LNCAP (cell line): Measurements from ENCODE around the gene PPP1R11.

Source experiments
- CTCF ChIP-seq: fragments of 450-650 bp; IDR thresholded peaks from 2 replicates; pipeline ENCODE4 v1.5.1; 2017; ENCODE audit warnings: mild to moderate bottlenecking

The PPP1R11 gene

DNA sequence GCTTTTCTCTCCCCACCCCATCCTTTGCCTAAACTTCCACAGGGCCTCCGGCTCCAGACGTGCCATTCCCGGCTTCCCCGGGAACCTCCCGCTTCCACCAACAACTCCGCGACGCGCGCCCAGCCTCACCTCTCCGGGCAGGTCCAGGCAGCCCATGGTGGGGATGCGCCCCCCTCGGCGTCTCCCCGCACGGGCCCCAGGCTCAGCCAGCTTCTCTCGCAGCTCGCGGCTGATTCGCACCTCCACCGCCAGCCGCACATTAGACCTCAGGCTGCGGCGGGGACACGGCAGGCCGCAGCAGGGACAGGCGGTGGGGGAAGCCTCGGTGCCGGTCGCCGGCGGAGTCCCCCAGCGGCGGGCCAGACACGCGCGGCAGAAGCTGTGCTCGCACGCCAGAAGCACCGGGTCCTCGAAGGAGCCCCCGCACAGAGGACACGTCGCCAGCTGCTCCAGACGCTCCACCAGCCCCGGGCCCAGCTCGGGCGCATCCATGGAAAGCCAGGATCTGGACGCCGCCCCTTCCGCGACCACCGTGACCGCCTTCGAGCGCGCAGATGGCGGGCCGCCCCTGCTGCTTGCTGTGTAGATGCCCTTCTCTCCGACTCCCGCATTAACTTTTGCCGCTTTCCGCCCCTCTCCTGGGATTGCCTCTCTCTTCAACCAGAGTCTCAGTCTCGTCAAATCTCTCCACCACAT lies 8.2 kb downstream of the PPP1R11 start, which contains the start of gene RNF39:
RNF39 (minus strand) TSS at position 676 of the 696 bp plus-strand sequence; CDS start at position 492, 184 bp downstream.
- no peak for TF ChIP-seq CTCF

DNA sequence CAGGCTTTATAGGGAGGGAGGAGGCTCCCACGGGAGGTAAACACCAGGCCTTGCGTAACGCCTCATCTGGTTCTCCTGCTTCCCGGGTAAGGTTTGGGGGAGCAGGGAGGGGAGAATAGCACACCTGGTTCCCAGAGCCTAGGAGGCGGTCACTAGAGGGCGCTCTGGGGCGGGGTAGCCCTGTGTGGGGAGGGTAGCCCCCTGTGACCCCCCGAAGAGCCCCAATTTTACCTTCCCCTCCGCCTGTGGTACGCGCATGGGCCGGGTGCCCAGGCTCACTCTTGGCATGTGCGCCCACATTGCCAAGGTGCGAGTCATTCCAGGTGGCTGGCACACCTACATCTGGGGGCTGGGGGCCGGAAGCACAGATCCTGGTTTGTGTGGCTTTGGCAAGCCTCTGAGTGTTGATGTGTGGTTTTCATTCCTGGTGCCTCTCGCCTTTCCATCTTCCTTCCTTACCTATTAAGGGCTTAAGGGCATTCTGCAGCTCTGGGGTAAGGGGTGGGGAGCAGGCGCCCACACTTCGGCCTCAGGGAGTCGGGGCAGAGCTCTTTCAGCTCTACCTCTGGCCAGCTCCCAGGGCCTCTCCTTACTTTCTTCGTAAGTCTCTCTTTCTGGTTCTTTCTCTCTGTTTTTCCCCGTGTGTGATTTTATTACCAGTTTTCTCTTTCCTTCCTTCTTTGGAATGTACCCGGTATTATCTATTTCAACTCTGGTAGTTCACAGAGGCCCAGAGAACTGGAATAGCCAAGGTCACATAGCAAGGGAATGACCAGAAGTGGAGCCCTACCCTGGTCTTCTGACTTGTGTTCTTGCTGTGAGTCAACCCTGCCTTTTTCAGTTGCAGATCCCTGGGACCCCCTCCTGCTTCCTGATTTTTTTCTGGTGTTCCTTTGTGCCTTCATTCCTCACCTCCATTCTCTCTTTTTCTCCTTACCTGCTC lies 9.1 kb downstream of the PPP1R11 start:
- TF ChIP-seq CTCF: peak; percentile 54; the same call in 1 of the 2 replicates

DNA sequence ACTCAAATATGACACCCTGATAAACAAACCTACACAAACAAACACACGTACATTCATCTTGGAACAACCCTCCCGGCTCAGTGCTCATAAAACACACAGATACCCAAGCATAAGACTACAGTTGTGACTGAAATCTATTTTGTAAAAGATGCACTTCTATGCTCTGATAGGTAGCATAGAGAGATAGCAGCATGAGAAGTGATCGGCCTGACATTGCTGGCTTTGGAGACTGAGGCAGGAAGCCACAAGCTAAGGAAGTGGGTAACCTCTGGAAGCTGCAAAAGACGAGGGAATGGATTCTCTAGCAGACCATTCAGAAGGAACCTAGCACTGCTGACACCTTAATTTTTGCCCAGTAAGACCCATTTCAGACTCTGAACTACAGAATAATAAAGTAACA lies 10.2 kb downstream of the PPP1R11 start:
- no peak for TF ChIP-seq CTCF

DNA sequence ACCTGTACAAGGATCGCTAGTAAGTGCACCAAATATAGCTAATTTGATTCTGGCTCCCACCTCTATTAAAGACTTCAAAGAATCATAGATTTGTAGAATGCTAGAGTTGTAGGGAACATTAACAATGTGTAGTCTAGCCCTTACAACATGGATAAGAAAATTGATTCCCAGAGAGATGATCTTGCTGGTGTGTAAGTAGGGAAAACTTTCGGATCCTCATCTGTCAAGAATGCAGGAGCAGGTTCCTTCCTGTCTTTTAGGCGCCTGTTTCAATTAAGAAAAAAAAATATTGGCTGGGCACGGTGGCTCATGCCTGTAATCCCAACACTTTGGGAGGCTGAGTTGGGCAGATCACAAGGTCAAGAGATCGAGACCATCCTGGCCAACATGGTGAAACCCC lies 20.9 kb downstream of the PPP1R11 start:
- TF ChIP-seq CTCF: no peak

DNA sequence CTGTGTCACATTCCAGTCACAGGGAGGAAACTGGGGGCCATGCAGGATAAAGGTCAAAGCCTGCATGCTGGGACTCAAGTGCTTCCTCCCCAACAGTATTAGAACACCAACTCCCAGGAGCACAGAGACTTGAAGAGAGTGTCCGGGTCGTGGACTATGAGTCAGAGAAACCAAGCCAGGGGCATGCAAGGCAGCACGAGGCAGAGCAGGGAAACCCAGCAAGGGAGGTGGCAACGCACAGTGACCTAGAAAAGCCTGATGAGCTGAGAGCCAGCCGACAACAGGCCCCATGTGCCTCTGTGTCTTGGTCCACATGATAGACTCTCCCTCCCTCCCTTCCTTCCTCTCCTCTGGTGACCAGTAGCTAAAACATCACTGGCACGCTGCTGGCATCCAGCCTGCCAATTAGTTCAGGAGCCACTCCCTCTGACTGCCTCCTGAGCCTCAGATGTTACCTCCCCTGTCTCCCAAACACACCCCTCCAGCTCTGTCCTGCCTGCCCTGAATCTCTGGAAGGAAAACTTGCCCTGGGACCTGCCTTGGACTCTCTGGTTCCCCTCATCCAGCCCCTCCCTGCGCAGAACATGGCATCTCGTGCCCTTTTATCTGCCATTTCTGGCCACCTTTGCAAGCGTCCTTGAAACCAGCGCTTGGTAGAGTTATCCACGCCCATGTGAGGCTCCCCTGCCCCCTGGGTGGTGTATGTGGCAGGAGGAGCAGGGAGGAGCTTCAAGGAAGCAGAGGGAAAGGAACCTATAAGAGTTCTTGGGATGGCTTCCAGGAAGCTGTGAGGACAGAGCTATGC lies 24.8 kb downstream of the PPP1R11 start:
- no peak for TF ChIP-seq CTCF

GRCh38 chr6:30092852-30093543 lies 26.0 kb downstream of the PPP1R11 start:
- no peak for TF ChIP-seq CTCF
